Measurements from ENCODE around the gene CCDC85A. TPM values are rescaled to one million over a fixed set of nuclear protein-coding genes. Genes with fewer than 3 reads are reported as not detected.

The CCDC85A gene
- total and polyA plus RNA-seq, 2 of the 4 experiments (the other 2 are of a cell fraction) = 1.1 to 2.2 TPM

GRCh38 chr2:56316011-56316410 lies 132.2 kb downstream of the CCDC85A start:
- H4K8ac ChIP-seq (ENCODE audit: low read depth in 2 of 2, low read length in 2 of 2) = no peak overlapping the region
- no peak overlapping the region for H4K91ac ChIP-seq (ENCODE audit: insufficient read depth, low read depth, low read length)
- dilution Hi-C loops (cut with HindIII; ENCODE audit: low sequenced_read_pairs, unreplicated experiment) = no loop called here
- no peak overlapping the region for H3K27ac ChIP-seq (ENCODE audit: insufficient read depth, low read length)
- no TSS peak for BruUV-seq (replicated peaks)
- H3K18ac ChIP-seq (ENCODE audit: low read depth, low read length) = no peak overlapping the region
- H3K4ac ChIP-seq (ENCODE audit: low read depth, low read length) = no peak overlapping the region
- no peak overlapping the region for H2AFZ ChIP-seq (replicated peaks; ENCODE audit: low read length, poor library complexity)
- no peak overlapping the region for H3K56ac ChIP-seq (ENCODE audit: extremely low read depth, insufficient read depth, low read length)
- no peak overlapping the region for H3K4me3 ChIP-seq (ENCODE audit: insufficient read depth, low read depth, low read length)
- TF ChIP-seq RFX5 (IDR thresholded peaks at IDR 0.05; ENCODE audit: low read depth, low read length) = no peak
- TF ChIP-seq CEBPB (IDR thresholded peaks at IDR 0.05; ENCODE audit: low read depth, low read length) = no peak
- TF ChIP-seq MAFK (IDR thresholded peaks at IDR 0.05; ENCODE audit: low read depth, low read length) = no peak
- TF ChIP-seq RCOR1 (IDR thresholded peaks at IDR 0.05; ENCODE audit: insufficient replicate concordance, low read length) = no peak
- no peak for TF ChIP-seq USF2 (IDR thresholded peaks at IDR 0.05; ENCODE audit: low read depth, low read length)
- no peak for TF ChIP-seq MAZ (IDR thresholded peaks at IDR 0.05; ENCODE audit: borderline replicate concordance, low read depth, low read length)
- no peak for TF ChIP-seq CHD1 (IDR thresholded peaks at IDR 0.05; ENCODE audit: low read depth, low read length)
- TF ChIP-seq BHLHE40 (IDR thresholded peaks at IDR 0.05; ENCODE audit: low read depth, low read length) = no peak
- TF ChIP-seq NFE2L2 (IDR thresholded peaks at IDR 0.05; ENCODE audit: low read depth, low read length) = no peak
- no peak for TF ChIP-seq POLR2A (IDR thresholded peaks at IDR 0.05; ENCODE audit: low read depth, low read length)
- TF ChIP-seq ELK1 (IDR thresholded peaks at IDR 0.05; ENCODE audit: borderline replicate concordance, low read depth, low read length) = no peak
- H4K5ac ChIP-seq (ENCODE audit: low read depth, low read length) = no peak overlapping the region
- ChIA-PET CTCF (no interaction called here), POLR2A (ENCODE audit: unreplicated experiment) (no interaction called here)
- no peak overlapping the region for H3K9ac ChIP-seq (ENCODE audit: low read depth, low read length)
- H2BK15ac ChIP-seq (ENCODE audit: low read depth, low read length) = no peak overlapping the region
- H3K27me3 ChIP-seq (ENCODE audit: control insufficient read depth, insufficient read depth, low read length) = no peaks in the 10 kb centered on the region
- ATAC-seq (ENCODE audit: low read depth) (no peak), DNase-seq (no peak)
- in situ Hi-C loops (cut with MboI; ENCODE audit: low sequenced_read_pairs) = no loop called here
- no peak overlapping the region for H2BK5ac ChIP-seq (ENCODE audit: low read depth, low read length, poor library complexity, severe bottlenecking)
- no peak overlapping the region for H2AK5ac ChIP-seq (ENCODE audit: low read depth, low read length)
- no peaks in the 10 kb centered on the region for H3K9me1 ChIP-seq (ENCODE audit: insufficient read depth, low read length)
- H3K4me2 ChIP-seq (ENCODE audit: low read depth, low read length) = no peak overlapping the region
- intact Hi-C loops (cut with micrococcal nuclease) = no loop called here
- peaks cover 3% of the 10 kb centered on the region; the same call in 1 of the 2 replicates for H3K9me3 ChIP-seq (ENCODE audit: control insufficient read depth, insufficient read depth, low read length)
- H2BK120ac ChIP-seq (ENCODE audit: low read depth, low read length) = no peak overlapping the region
- H2BK20ac ChIP-seq (ENCODE audit: low read depth, low read length) = no peak overlapping the region
- WGBS, 2 experiments (ENCODE audit: extremely low coverage in 2 of 2, insufficient read length in 1 of 2) = no CpG with 5 or more reads among the region's 3 CpGs
- no peaks in the 10 kb centered on the region for H3K36me3 ChIP-seq (ENCODE audit: control insufficient read depth, insufficient read depth, low read length)
- no peak overlapping the region for H3K23ac ChIP-seq (ENCODE audit: low read depth, low read length)
- no peaks in the 10 kb centered on the region for H3K79me1 ChIP-seq (ENCODE audit: low read depth in 1 of 2, low read length in 2 of 2)
- H3K14ac ChIP-seq (replicated peaks; ENCODE audit: low read depth, low read length) = no peak overlapping the region
- no peaks in the 10 kb centered on the region for H3K4me1 ChIP-seq (ENCODE audit: control insufficient read depth, insufficient read depth, low read length)
- no peaks in the 10 kb centered on the region for H4K20me1 ChIP-seq (ENCODE audit: insufficient read depth, low read length)
- no peak overlapping the region for H2AK9ac ChIP-seq (replicated peaks; ENCODE audit: low read depth, low read length, poor library complexity)

Data from IMR-90 (cell line).